GM12878 (cell line): ENCODE measurements around the gene HEATR3. TPM values are rescaled to one million over a fixed set of nuclear protein-coding genes. Genes with fewer than 3 reads are reported as not detected.

Source experiments
- ATF3 ChIP-seq: IDR thresholded peaks from 2 replicates; pipeline ENCODE4 v1.6.1; 2011; ENCODE audit warnings: low read depth, mild to moderate bottlenecking, low read length, moderate library complexity, borderline replicate concordance; ENCODE audit errors: extremely low read depth
- CBFB ChIP-seq: IDR thresholded peaks from 2 replicates; pipeline ENCODE4 v1.6.1; 2016; ENCODE audit warnings: antibody characterized with exemption, low read depth
- CBX5 ChIP-seq: sonication (generic); IDR thresholded peaks from 2 replicates; pipeline ENCODE4 v1.6.1; 2016; ENCODE audit warnings: low read depth, moderate library complexity, mild to moderate bottlenecking, inconsistent platforms
- CHD2 ChIP-seq: IDR thresholded peaks from 2 replicates; pipeline ENCODE4 v1.6.1; 2011; ENCODE audit warnings: low read depth, low read length, improper control_type of control experiment, borderline replicate concordance
- CREB1 ChIP-seq: IDR thresholded peaks from 2 replicates; pipeline ENCODE4 v1.6.1; 2012; ENCODE audit warnings: low read depth, mild to moderate bottlenecking, inconsistent platforms
- E2F8 ChIP-seq: fragments of 450-650 bp; IDR thresholded peaks from 2 replicates; pipeline ENCODE4 v1.6.1; 2018; ENCODE audit warnings: mild to moderate bottlenecking, low read depth, moderate library complexity; ENCODE audit not compliant: partially characterized antibody
- HSF1 ChIP-seq: fragments of 150-350 bp; IDR thresholded peaks from 2 replicates; pipeline ENCODE4 v1.6.1; 2014; ENCODE audit warnings: mild to moderate bottlenecking, low read depth, low read length
- IKZF2 ChIP-seq, 2 experiments: fragments of 450-650 bp; IDR thresholded peaks; 2 replicates each; pipeline ENCODE4 v1.6.1; 2017; ENCODE audit warnings: mild to moderate bottlenecking in 2 of 2, moderate library complexity in 2 of 2
- RB1 ChIP-seq: fragments of 450-650 bp; formaldehyde crosslinking; IDR thresholded peaks from 2 replicates; pipeline ENCODE4 v1.6.1; 2017; ENCODE audit warnings: mild to moderate bottlenecking, borderline replicate concordance
- REST ChIP-seq: IDR thresholded peaks from 2 replicates; pipeline ENCODE4 v1.6.1; 2012; ENCODE audit warnings: mild to moderate bottlenecking, low read depth, low read length
- SIX5 ChIP-seq: IDR thresholded peaks from 2 replicates; pipeline ENCODE4 v1.6.1; 2011; ENCODE audit warnings: mild to moderate bottlenecking, low read depth, low read length, moderate library complexity; ENCODE audit not compliant: severe bottlenecking
- SREBF2 ChIP-seq: IDR thresholded peaks from 2 replicates; pipeline ENCODE4 v1.6.1; 2012; ENCODE audit warnings: mild to moderate bottlenecking, low read length
- SRF ChIP-seq, 2 experiments: IDR thresholded peaks; 2 replicates each; pipeline ENCODE4 v1.6.1; 2011; ENCODE audit warnings: low read depth in 2 of 2, low read length in 2 of 2, mild to moderate bottlenecking in 1 of 2, moderate library complexity in 1 of 2
- SUPT20H ChIP-seq: IDR thresholded peaks from 2 replicates; pipeline ENCODE4 v1.6.1; 2011; ENCODE audit warnings: low read depth, mild to moderate bottlenecking, low read length, moderate library complexity, borderline replicate concordance; ENCODE audit not compliant: control insufficient read depth
- YBX1 ChIP-seq: fragments of 450-650 bp; IDR thresholded peaks from 2 replicates; pipeline ENCODE4 v1.6.1; 2016; ENCODE audit warnings: antibody characterized with exemption
- ZBTB33 ChIP-seq: fragments of 450-650 bp; IDR thresholded peaks from 2 replicates; pipeline ENCODE4 v1.6.1; 2017; ENCODE audit warnings: mild to moderate bottlenecking
- polyA plus RNA-seq, 11 experiments: library from polyadenylated mRNA; depleted of rRNA in 4 of 11; unstranded in 6 of 11; stranded (reverse) in 5 of 11; fragments of >200 nt; fragmentation: Nextera tagmentation in 4 of 11; fragmentation: Illumina TruSeq in 1 of 11; extraction: Ambion mirVana in 4 of 11; extraction: Trizol in 1 of 11; gene quantifications; 1 replicate in 1 of 11; 2 replicates in 10 of 11; pipeline versions ENCODE4 v1.2.1 to v1.2.3, GENCODE V29; 2011 to 2016; ENCODE audit warnings: inconsistent platforms in 2 of 11, missing spikeins in 2 of 11, low read depth in 1 of 11
- total RNA-seq, 4 experiments: library from RNA; depleted of rRNA in 3 of 4; stranded (reverse); fragments of >200 nt in 3 of 4; fragmentation: Illumina TruSeq in 1 of 4; extraction: Trizol in 1 of 4; gene quantifications; 2 replicates each; pipeline versions ENCODE4 v1.2.1 to v1.2.3, GENCODE V29; 2013 to 2021

Gene HEATR3
- total and polyA plus RNA-seq, 10 of the 15 experiments (the other 5 are each of a cell fraction or from before 2014, with no cell fraction given) = 1.5 to 30.0 (median 17.7) TPM

GRCh38 chr16:50065624-50066481 is at the start of gene HEATR3 (continued):
- no peak for TF ChIP-seq HSF1
- TF ChIP-seq SREBF2 = no peak
- 0 out of 2 replicates have a peak, but pooled peaks have one; percentile 37 for TF ChIP-seq CHD2
- TF ChIP-seq ATF3 = no peak
- no peak for TF ChIP-seq IKZF2 (IDR thresholded peaks at IDR 0.05)
- TF ChIP-seq E2F8 = no peak
- no peak for TF ChIP-seq ZBTB33
- no peak; the same call in 1 of the 2 replicates for TF ChIP-seq CREB1
- no peak for TF ChIP-seq SRF (IDR thresholded peaks at IDR 0.05; ENCODE audit: low read depth in 2 of 2, low read length in 2 of 2)
- no peak for TF ChIP-seq CBFB
- TF ChIP-seq RB1 = no peak
- TF ChIP-seq SIX5 = no peak
- no peak for TF ChIP-seq CBX5
- TF ChIP-seq SUPT20H = no peak
- TF ChIP-seq REST = no peak
- no peak for TF ChIP-seq YBX1
